Osteoblast (primary cell): ENCODE data around the gene STK17A. TPM values are rescaled to one million over a fixed set of nuclear protein-coding genes. Genes with fewer than 3 reads are reported as not detected.

Source experiments
- DNase-seq: peaks from one replicate; pipeline ENCODE4 v3.0.0; 2011; ENCODE audit warnings: low spot score, mixed read lengths; ENCODE audit not compliant: insufficient read length; ENCODE audit errors: missing footprints
- H2AFZ ChIP-seq: 2 replicates; pipeline ENCODE4 v1.6.0; 2011; ENCODE audit warnings: mild to moderate bottlenecking, low read length
- H3K27ac ChIP-seq: 2 replicates; pipeline ENCODE4 v1.5.1; 2011; ENCODE audit warnings: mild to moderate bottlenecking, low read depth, low read length, moderate library complexity
- H3K27me3 ChIP-seq: 2 replicates; pipeline ENCODE4 v1.6.0; 2012; ENCODE audit warnings: mild to moderate bottlenecking, control low read depth, inconsistent platforms, low read length, moderate library complexity; ENCODE audit not compliant: insufficient read depth
- H3K36me3 ChIP-seq: 2 replicates; pipeline ENCODE4 v1.5.1; 2011; ENCODE audit warnings: mild to moderate bottlenecking, low read length, control low read depth, moderate library complexity; ENCODE audit not compliant: insufficient read depth
- H3K4me1 ChIP-seq: 2 replicates; pipeline ENCODE4 v1.5.1; 2011; ENCODE audit warnings: mild to moderate bottlenecking, low read length, control low read depth, moderate library complexity; ENCODE audit not compliant: insufficient read depth
- H3K4me2 ChIP-seq: 2 replicates; pipeline ENCODE4 v1.6.0; 2011; ENCODE audit warnings: mild to moderate bottlenecking, low read length; ENCODE audit not compliant: insufficient read depth
- H3K4me3 ChIP-seq: fragments of 200-600 bp; sonication (generic); 3 replicates; pipeline ENCODE4 v1.5.1; 2012; ENCODE audit warnings: mild to moderate bottlenecking, low read length, inconsistent platforms; ENCODE audit not compliant: insufficient read depth
- H3K79me2 ChIP-seq: 2 replicates; pipeline ENCODE4 v1.6.0; 2012; ENCODE audit warnings: mild to moderate bottlenecking, low read length, control low read depth, inconsistent platforms; ENCODE audit not compliant: insufficient read depth
- H3K9me3 ChIP-seq: 2 replicates; pipeline ENCODE4 v1.5.1; 2011; ENCODE audit warnings: low read depth, low read length, control low read depth
- H4K20me1 ChIP-seq: 2 replicates; pipeline ENCODE4 v1.6.0; 2012; ENCODE audit warnings: mild to moderate bottlenecking, low read length, control low read depth; ENCODE audit not compliant: insufficient read depth
- CTCF ChIP-seq: IDR thresholded peaks from 2 replicates; pipeline ENCODE4 v1.5.1; 2011; ENCODE audit warnings: mild to moderate bottlenecking, low read depth, low read length, moderate library complexity; ENCODE audit errors: extremely low read depth
- total RNA-seq: library from RNA; depleted of rRNA; stranded (reverse); fragments of >200 nt; gene quantifications from 2 replicates; pipeline ENCODE4 v1.2.3, GENCODE V29; 2012

STK17A gene
- total RNA-seq, 1 donor: 109 TPM

GRCh38 chr7:43642897-43643630 lies 60.2 kb downstream of the STK17A start:
- no peaks in the 10 kb centered on the region for H3K9me3 ChIP-seq
- no peak overlapping the region for H2AFZ ChIP-seq
- peaks cover 48% of the 10 kb centered on the region for H3K4me1 ChIP-seq
- no peaks in the 10 kb centered on the region for H3K27me3 ChIP-seq
- no peak overlapping the region for H3K4me2 ChIP-seq
- H3K27ac ChIP-seq: no peak overlapping the region
- peaks cover 19% of the 10 kb centered on the region for H3K79me2 ChIP-seq
- DNase-seq: no peak
- H4K20me1 ChIP-seq: no peaks in the 10 kb centered on the region
- peaks cover 34% of the 10 kb centered on the region for H3K36me3 ChIP-seq
- TF ChIP-seq CTCF: no peak
- H3K4me3 ChIP-seq: no peak overlapping the region

DNA sequence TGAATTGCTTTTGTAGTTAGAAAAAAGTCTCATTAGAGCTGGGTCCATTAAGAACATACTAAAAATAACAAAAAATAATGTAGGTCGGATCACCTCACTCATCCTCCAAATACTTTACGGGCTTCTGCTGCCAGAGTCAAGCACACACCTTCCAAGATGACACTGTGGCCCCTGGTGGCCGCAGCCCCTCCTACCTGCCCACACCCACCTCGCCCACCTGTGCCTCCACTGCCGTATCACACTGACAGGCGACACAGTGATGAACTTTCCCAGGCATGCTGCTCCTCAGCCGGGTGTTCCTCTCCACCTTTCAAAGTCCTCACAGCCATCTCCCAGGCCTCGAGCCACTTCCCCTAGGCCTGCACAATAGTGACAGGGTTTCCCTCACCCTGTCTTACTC lies 60.9 kb downstream of the STK17A start:
- H3K79me2 ChIP-seq: peaks cover 19% of the 10 kb centered on the region

GRCh38 chr7:43645699-43646226 lies 62.9 kb downstream of the STK17A start:
- no peaks in the 10 kb centered on the region for H3K27me3 ChIP-seq
- no peak for DNase-seq
- peak overlapping the region; percentile 77 for H3K4me2 ChIP-seq
- TF ChIP-seq CTCF: no peak
- H3K36me3 ChIP-seq: peaks cover 19% of the 10 kb centered on the region
- H4K20me1 ChIP-seq: no peaks in the 10 kb centered on the region
- peak overlapping the region; percentile 97 for H3K27ac ChIP-seq
- no peaks in the 10 kb centered on the region for H3K9me3 ChIP-seq
- peaks cover 55% of the 10 kb centered on the region for H3K4me1 ChIP-seq
- no peak overlapping the region for H2AFZ ChIP-seq
- H3K4me3 ChIP-seq: no peak overlapping the region
- peaks cover 15% of the 10 kb centered on the region for H3K79me2 ChIP-seq

More for the DNA sequence above, 60.9 kb downstream of the STK17A start:
- TF ChIP-seq CTCF: no peak
- Histone ChIP-seq H3K4me2 (no peak overlapping the region), H2AFZ (no peak overlapping the region), H3K27ac (no peak overlapping the region), H3K4me1 (peaks cover 54% of the 10 kb centered on the region), H3K36me3 (peaks cover 31% of the 10 kb centered on the region), H4K20me1 (no peaks in the 10 kb centered on the region), H3K9me3 (no peaks in the 10 kb centered on the region), H3K4me3 (no peak overlapping the region), H3K27me3 (no peaks in the 10 kb centered on the region)
- DNase-seq: no peak

DNA sequence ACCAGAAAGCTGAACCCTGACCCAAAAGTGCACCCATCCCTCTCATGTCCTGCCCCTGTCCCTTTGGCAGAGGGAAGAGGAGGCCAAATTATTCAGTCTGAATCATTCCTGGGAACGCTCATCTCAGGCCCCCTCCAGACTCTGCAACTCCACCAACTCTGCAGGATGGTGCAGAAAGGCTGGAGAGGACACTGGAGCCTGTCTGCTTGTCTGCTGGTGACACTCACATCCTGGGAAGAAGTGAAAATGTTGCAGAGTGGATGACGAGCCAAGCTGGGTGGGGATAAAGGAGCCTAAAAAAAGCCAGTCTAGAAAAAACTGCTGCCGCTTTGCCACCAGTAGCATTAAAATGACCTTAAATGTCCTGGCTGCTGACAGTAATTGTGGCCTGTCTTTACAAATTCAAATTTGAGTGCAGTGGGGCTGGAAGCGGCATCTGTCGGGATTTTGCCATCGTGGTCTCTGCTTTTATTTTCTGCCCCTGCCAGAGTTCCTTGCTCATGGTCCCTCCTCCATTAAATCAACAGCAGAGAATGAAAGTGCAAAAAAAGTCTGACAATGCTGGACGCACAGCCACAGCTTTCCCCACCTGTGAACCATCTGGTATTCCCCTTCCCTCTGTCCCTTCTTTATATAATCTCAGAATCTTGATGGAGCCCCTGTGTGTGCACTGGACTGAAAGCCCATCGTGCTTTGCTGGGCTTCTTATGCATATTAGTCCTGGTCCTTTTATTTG lies 63.9 kb downstream of the STK17A start:
- Histone ChIP-seq H3K36me3 (peaks cover 11% of the 10 kb centered on the region), H4K20me1 (no peaks in the 10 kb centered on the region), H3K79me2 (peaks cover 14% of the 10 kb centered on the region), H3K4me3 (peak overlapping the region; percentile 42), H3K4me1 (peaks cover 63% of the 10 kb centered on the region), H2AFZ (no peak overlapping the region), H3K27me3 (no peaks in the 10 kb centered on the region), H3K4me2 (peak overlapping the region; percentile 77), H3K27ac (peak overlapping the region; percentile 97), H3K9me3 (no peaks in the 10 kb centered on the region)
- no peak for DNase-seq
- TF ChIP-seq CTCF: no peak
